Large intestine (tissue), 3 donors: Measurements from ENCODE around the gene PMM1. TPM values are rescaled to one million over a fixed set of nuclear protein-coding genes. Genes with fewer than 3 reads are reported as not detected.

Source experiments
- DNase-seq, 2 donors: peaks; one replicate each; pipeline versions ENCODE4 v3.0.0 to v3.0.0-alpha.2; 2013
- H3K27ac ChIP-seq: one replicate; pipeline ENCODE4 v1.5.1; 2013; ENCODE audit warnings: low read length
- H3K27me3 ChIP-seq: 2 replicates; pipeline ENCODE4 v1.6.1; 2013; ENCODE audit warnings: low read length; ENCODE audit not compliant: control insufficient read depth, insufficient read depth
- H3K36me3 ChIP-seq: 2 replicates; pipeline ENCODE4 v1.6.1; 2013; ENCODE audit warnings: low read length; ENCODE audit not compliant: control insufficient read depth, insufficient read depth
- H3K4me1 ChIP-seq: one replicate; pipeline ENCODE4 v1.6.1; 2013; ENCODE audit warnings: low read length; ENCODE audit not compliant: control insufficient read depth, insufficient read depth
- H3K4me3 ChIP-seq: one replicate; pipeline ENCODE4 v1.5.1; 2013; ENCODE audit warnings: low read length
- H3K9me3 ChIP-seq: one replicate; pipeline ENCODE4 v1.6.1; 2013; ENCODE audit warnings: mild to moderate bottlenecking, low read depth, low read length, moderate library complexity; ENCODE audit not compliant: control insufficient read depth
- WGBS: methylation state at CpG from one replicate; pipeline ENCODE4 v1.1.5; 2013; ENCODE audit warnings: low lambda C conversion rate; ENCODE audit not compliant: insufficient coverage; 5-methylcytosine and 5-hydroxymethylcytosine counted together
- polyA plus RNA-seq: library from polyadenylated mRNA; unstranded; fragments of 120-200 nt; gene quantifications from one replicate; pipeline ENCODE4 v1.2.1, GENCODE V29; 2013

Gene PMM1
- polyA plus RNA-seq, 1 donor = 52.4 TPM

DNA sequence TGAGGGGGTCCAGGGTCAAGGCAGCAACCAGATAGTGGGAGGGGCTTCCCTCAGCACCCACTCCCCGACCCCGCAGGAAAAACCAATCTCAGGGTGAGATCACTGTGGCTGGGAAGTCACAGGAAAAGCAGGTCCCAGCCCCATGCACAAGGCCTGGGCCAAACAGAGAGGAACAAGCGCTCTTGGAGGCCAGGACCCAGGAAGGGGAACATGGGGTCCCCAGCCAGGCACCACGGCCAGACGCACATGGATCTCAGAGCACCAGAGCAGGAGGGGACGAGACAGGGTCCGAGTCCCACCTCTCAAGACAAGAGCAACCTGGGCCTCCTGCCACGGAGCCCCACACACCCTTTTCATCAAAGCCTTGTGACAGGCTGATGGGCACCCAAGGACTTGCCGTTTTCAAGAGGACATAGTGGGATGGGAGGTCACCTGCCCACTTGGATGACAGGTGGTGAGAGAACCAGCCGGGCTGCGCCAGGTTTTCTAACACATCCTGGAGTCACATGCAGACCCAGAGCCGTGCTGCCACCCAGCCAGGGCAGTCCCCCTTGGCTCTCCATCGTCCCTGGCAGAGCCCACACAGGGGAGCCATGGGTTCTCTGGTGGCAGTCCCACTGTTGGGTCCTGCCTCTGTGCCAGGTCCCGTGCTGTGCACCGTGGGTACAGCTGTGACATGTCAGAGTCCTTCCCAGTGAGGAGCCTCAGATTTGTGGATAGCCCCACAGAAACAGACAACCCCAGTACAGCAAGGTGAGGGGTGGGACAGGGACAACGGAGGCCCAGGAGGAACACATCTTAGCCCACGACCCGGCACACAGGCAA lies 58.5 kb downstream of the PMM1 start:
- peaks cover 16% of the 10 kb centered on the region for H3K4me1 ChIP-seq
- no peak overlapping the region for H3K4me3 ChIP-seq
- H3K27me3 ChIP-seq = no peaks in the 10 kb centered on the region
- no peaks in the 10 kb centered on the region for H3K9me3 ChIP-seq
- peaks cover 78% of the 10 kb centered on the region for H3K36me3 ChIP-seq
- no peak for DNase-seq
- WGBS = no CpG with 5 or more reads among the region's 18 CpGs
- no peak overlapping the region for H3K27ac ChIP-seq

GRCh38 chr22:41528938-41529561 lies 60.6 kb downstream of the PMM1 start:
- H3K4me3 ChIP-seq = no peak overlapping the region
- peaks cover 16% of the 10 kb centered on the region for H3K4me1 ChIP-seq
- peaks cover 94% of the 10 kb centered on the region for H3K36me3 ChIP-seq
- no peak for DNase-seq
- H3K27me3 ChIP-seq = no peaks in the 10 kb centered on the region
- H3K9me3 ChIP-seq = no peaks in the 10 kb centered on the region
- WGBS = no CpG with 5 or more reads among the region's 13 CpGs
- H3K27ac ChIP-seq = no peak overlapping the region

GRCh38 chr22:41528132-41528766 lies 61.4 kb downstream of the PMM1 start:
- Histone ChIP-seq H3K27me3 (no peaks in the 10 kb centered on the region), H3K9me3 (no peaks in the 10 kb centered on the region), H3K36me3 (peaks cover 96% of the 10 kb centered on the region), H3K27ac (no peak overlapping the region), H3K4me3 (no peak overlapping the region), H3K4me1 (peaks cover 12% of the 10 kb centered on the region)
- WGBS = 50% methylated on average over 1 of the region's 16 CpGs
- no peak for DNase-seq

Other genes with a start within 250 kb of the PMM1 start
- 5.6 TPM for gene TEF, start 207.9 kb downstream of the PMM1 start, polyA plus RNA-seq
- gene TOB2, start 143.0 kb downstream of the PMM1 start, polyA plus RNA-seq = 63.2 TPM
- 39.5 TPM for gene PHF5A, start 121.1 kb downstream of the PMM1 start, polyA plus RNA-seq
- 209 TPM for gene ACO2, start 120.7 kb downstream of the PMM1 start, polyA plus RNA-seq
- 12.4 TPM for gene POLR3H, start 45.4 kb downstream of the PMM1 start, polyA plus RNA-seq
- gene CSDC2, start 28.8 kb downstream of the PMM1 start, polyA plus RNA-seq = 2.7 TPM
- 34.0 TPM for gene DESI1, start 31.2 kb upstream of the PMM1 start, polyA plus RNA-seq
- 247 TPM for gene XRCC6, start 31.5 kb upstream of the PMM1 start, polyA plus RNA-seq
- 118 TPM for gene SNU13, start 99.0 kb upstream of the PMM1 start, polyA plus RNA-seq
- 4.4 TPM for gene MEI1, start 109.7 kb upstream of the PMM1 start, polyA plus RNA-seq
- 7.2 TPM for gene CCDC134, start 210.8 kb upstream of the PMM1 start, polyA plus RNA-seq
- 73.5 TPM for gene SREBF2, start 243.3 kb upstream of the PMM1 start, polyA plus RNA-seq